HG02623 (cell line): ENCODE measurements around the gene AFAP1.

Source experiments
- ATAC-seq: cut with Tn5 transposase; IDR thresholded peaks from one replicate; pipeline ENCODE4 v1.9.1; 2021; ENCODE audit warnings: moderate library complexity; ENCODE audit not compliant: unreplicated experiment

The AFAP1 gene

DNA sequence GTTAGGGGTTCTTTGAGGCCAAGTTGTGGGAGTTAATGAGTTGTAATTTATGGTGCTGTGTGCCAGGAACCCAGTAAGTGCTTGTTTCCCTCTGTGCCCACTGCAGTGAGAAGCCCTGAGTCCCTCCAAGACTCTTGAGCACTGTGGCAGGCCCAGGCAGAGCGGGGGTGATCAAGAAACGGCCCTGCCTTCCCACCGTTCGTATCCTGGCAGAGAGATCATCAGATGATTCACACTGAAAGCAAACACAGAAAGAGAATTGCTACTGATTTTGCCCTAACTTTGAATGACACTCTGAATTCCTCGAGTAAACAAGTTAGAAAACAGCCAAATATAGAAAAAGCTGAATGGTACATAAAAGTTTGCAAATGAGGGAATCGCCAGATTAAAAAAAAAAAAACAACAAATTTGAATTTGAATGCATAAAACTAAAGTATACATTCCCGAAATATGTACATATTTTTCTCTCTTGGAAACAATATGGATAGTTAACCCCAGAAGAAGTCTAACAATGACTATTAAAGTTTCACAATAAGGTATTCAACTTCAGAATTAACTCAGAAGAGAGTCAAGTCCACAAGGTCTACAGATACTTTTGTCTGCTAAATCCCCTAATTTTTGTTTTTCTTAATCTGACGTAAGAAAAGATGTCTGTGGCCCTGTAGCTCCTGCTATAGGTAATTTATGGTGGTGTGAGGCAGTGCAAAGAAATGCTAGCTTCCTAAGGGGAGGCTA lies 71.8 kb downstream of the AFAP1 start:
- no peak for ATAC-seq

- no peak for ATAC-seq
Measured at GRCh38 chr4:7867191-7867590, 72.5 kb downstream of the AFAP1 start.

DNA sequence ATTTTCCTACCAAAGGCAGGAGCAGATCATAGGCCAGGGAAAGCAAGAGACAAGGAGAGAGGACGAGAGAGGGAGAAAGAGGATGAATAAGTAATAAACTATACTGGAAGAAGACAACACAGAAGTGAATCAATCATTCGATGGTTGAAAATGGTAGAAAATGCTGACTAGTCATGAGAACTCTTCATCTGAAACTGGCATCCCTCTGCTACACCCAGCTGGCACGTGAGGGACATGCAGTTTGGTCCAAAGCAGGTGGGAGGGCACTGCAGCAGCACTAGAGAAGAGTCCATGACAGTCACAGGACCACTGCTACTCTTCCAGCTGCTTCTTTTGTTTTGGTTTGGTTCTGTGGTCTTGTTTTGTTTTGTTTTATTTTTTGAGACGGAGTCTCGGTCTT lies 74.1 kb downstream of the AFAP1 start:
- no peak for ATAC-seq

GRCh38 chr4:7864685-7865084 lies 75.0 kb downstream of the AFAP1 start:
- no peak for ATAC-seq

DNA sequence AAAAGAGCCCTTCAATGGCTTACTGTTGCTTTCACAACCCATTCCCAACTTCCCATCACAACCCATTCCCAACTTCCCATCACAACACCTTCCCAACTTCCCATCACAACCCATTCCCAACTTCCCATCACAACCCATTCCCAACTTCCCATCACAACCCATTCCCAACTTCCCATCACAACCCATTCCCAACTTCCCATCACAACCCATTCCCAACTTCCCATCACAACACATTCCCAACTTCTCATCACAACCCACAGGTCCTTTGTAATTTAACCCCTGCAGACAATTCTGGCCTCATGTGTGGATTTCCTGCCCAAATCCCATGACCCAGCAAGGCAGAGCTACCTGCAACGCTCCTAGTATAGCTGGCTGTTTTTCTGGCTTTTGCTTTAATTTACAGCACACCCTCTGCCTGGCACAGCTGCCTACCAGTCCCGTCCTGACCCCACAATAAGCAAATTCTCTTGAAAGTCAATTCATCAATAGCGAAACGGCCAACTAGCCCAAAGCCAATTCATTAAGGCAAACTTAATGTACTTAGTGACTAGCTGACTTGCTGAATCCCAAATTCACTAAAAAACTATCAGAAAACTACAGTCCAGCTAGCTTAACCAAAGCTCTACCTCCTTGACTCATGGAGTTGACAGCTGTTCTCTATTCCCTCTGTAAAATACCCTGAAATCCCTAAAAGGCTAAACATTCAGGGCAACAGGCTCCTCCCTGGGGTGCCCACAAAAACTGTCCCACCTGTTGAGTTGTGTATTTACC lies 75.6 kb downstream of the AFAP1 start:
- no peak for ATAC-seq

DNA sequence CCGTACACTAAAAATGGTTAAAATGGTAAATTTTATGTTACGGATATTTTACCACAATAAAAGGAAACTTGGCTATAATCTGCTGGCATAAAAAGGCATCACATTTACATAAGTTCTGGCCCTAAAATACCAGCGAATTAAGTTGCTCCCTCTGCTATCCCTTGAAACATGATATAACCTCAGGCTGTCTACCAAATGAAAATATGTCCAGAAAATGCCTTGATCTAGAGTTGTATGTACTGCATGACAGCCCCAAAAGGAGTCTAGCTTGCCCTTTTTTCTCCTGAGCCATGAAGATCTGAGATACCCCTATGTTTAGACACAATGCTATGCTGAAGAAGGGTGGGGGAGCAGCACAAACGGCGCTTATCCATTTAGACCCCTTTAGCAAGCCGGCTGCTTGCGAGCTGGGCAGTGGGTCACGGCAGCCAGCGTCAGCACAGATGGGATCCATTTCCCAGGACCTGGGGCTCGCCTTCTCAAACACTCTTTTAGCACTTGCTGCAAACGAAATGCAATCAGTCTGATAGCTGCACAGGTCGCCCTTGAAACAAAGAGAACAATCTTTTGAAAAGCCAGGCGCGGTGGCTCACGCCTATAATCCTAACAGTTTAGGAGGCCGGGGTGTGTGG lies 77.0 kb downstream of the AFAP1 start:
- ATAC-seq: no peak

DNA sequence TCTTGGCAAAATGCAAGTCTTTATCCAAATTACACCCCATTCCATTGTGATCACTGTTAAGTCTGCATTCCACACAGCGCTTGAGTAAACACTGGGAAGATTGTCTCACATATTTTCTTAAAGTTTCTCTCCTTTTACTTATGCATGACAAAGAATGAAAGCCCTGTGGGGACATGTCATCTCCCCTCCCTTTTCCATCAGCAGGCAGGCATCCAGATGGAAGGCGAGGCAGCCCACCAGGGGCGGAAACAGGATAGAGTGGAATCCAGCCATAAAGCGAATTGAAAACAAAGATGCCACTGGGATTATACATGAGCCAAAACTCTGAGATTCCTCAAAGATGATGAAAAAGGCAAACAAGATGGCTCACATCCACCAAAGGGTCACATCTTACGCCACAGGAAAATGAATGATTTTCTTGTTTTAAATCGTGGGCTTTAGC lies 78.2 kb downstream of the AFAP1 start:
- ATAC-seq: no peak

DNA sequence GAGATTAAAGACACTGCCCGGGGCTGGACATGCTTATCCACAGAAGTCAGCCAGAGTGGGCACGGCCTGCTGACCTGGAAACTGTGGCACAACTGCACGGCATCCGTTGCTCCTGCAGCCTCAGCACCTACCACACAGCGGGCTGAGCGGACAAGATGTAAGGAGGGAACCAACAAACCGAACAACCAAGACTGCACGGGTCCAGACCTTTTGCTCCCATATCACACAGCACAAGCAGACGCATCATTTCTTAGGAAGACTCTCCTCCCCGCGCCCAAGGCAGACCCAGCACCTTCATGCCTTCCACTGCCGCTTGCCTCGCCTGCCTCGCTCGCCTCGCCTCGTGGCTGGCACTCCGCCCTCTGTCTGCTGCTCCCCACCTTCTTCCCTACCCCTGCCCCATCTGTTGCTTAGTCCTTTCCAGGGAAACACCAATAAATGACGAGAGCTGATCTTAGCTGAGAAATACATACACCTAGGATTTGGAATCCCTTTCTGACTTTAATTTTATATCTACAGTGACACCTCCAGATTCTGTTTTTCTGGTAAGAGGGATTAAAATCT lies 79.0 kb downstream of the AFAP1 start:
- no peak for ATAC-seq

DNA sequence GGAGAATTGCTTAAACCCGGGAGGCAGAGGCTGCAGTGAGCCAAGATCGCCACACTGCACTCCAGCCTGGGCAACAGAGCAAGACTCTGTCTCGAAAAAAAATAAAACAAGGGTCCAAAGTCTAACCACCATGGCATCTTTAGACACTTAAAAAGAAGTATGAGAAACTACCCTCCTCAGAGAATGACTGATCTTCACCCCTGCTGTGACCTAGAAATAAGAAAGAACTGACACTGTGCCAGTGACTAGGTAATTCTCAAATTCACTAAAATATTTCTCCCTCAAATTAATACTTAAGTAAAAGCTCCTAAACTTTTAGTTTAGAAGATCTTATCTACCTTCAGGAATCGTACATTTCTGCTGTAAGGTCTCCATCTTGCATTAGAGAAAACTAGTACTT lies 80.3 kb downstream of the AFAP1 start:
- no peak for ATAC-seq

- ATAC-seq: no peak
Measured at GRCh38 chr4:7858498-7858897, 81.2 kb downstream of the AFAP1 start.

DNA sequence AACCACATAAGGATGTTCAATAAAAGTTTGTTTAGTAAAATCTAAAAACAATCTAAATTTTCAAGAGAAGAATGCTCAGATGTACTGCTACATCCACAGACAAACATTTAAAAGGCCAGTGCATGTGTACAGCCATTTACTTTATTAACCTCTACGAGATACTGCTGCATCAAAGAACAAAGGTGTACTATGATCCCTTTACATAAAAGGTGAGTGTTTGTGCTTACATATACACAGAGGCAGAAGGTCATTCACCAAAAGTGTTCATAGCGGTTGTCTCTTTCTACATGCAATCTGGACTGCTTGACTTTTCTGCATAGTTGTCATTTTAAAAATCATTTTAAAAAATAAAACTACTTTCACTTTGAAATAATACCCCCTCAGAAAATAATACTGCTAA lies 81.7 kb downstream of the AFAP1 start:
- no peak for ATAC-seq

- ATAC-seq: no peak
Measured at GRCh38 chr4:7857238-7857701, 82.4 kb downstream of the AFAP1 start.

- no peak for ATAC-seq
Measured at GRCh38 chr4:7855731-7856130, 83.9 kb downstream of the AFAP1 start.

DNA sequence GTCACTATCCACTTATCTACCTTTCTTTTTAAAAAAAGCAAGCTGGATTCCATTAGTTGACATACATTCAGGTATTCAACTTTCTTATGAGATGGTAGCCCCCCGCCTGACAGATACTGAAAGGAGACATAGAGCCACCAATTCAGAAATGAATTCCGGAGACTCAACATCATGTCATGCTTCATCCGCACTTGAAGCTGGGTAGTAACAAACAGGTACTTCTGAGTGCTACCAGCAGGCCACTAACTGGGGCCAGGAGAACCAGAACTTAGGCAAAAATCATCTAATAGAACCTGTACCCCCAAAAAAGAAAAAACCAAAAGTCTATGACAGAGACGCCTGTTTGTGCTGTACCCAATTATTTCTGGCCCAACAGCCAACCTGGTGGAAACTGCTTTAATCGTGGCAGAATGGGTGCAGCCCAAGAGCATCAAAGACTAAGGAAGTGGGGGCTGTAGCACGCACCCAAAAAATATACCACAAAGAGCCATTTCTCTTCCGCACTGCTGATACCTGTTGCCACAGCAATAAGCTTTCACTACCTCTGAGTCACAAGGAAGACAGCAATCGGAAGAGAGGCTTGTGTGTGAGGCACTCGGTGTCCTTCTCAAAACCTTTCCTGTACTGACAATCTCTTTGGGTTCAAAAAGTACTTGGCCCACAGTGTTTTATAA lies 84.8 kb downstream of the AFAP1 start:
- no peak for ATAC-seq

GRCh38 chr4:7854216-7854615 lies 85.4 kb downstream of the AFAP1 start:
- no peak for ATAC-seq

DNA sequence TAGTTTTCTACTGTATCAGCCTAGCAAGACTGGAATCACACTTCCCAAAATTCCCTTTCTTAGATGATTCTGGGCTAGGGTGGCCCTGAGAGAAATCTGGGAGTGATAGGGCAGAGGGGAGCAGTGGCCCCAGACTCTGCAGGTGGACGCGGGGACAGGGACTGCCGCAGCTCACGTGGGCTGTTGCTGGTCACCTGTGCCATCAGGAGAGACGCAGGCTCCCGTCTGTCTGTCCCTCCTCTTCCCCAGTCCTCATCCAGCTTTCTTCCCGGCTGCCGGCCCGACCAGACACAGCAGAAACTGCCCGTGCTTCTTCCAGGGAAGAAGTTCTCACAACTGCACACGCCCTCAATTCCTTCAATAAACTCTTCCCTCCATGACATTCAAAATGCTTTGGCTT lies 86.4 kb downstream of the AFAP1 start:
- no peak for ATAC-seq

DNA sequence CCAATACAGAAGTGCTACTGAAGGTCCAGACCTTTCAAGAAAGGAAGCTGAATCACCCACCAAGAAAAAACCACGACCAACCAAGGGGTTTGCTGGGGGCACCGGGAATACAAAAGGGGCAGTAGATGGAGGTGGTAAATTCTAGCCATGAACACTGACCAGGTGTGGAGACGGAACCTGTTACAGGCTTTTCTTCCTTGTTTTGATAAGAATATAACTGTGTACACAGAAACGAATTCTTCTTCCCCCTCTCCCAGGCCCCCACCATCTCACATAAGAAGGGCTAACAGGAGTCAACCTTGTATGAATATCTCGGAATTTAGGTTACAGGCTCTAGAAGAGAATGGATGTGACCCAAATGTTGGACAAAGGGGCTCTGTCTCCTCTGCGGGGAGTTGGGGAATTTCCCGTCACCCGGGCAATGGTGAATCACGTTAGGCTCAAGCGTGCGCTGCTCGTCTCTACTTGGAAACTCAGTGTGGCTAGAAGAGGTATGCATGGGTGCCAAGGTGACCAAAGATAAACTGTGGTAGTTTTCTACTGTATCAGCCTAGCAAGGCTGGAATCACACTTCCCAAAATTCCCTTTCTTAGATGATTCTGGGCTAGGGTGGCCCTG lies 87.0 kb downstream of the AFAP1 start:
- no peak for ATAC-seq

GRCh38 chr4:7850489-7850888 lies 89.2 kb downstream of the AFAP1 start:
- no peak for ATAC-seq

- ATAC-seq: no peak
Measured at GRCh38 chr4:7847206-7847605, 92.5 kb downstream of the AFAP1 start.

DNA sequence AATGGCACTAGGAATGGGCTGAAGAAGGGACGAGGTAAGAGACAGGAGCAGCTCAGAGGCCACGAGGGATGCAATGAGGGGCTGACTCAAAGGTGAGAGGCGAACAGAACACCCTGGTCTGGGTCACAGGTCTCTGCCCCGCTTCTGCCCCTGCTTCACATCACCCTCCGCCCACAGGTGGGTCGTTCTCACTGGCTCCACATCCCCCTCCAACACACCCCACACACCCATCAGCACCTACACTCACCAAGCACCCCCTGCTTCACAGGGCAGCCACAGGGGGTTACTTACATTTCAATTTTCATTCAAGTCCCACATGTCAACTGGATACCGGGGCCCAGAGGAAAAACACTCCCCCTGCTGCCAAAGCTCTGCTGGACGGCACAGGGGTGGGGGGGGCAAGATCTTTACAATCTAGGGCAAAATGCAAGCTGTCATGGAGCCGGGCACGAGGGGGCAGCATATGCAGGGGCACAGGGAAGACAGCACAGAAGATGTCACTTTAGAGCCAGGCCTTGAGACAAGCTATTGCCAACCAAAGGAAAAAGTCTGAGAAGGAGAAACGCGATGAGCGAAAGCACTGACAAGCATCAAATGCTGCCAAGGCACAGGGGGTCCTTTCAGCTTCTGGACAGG lies 94.0 kb downstream of the AFAP1 start:
- ATAC-seq: no peak
